HL-60 (cell line): ENCODE results near the gene ATP8B4.

Experiments used
- POLR2AphosphoS5 ChIP-seq: IDR thresholded peaks from 2 replicates; pipeline ENCODE4 v1.6.1; 2012; ENCODE audit warnings: low read depth
- TF ChIP-seq, protein P1 (sequence below): IDR thresholded peaks from one replicate; pipeline ENCODE4 v1.5.1; 2011; ENCODE audit warnings: low read length, control low read depth, inconsistent platforms; ENCODE audit not compliant: insufficient read depth

GRCh38 chr15:50057196-50057595, 61.8 kb downstream of the ATP8B4 start:
- TF ChIP-seq, protein P1, sequence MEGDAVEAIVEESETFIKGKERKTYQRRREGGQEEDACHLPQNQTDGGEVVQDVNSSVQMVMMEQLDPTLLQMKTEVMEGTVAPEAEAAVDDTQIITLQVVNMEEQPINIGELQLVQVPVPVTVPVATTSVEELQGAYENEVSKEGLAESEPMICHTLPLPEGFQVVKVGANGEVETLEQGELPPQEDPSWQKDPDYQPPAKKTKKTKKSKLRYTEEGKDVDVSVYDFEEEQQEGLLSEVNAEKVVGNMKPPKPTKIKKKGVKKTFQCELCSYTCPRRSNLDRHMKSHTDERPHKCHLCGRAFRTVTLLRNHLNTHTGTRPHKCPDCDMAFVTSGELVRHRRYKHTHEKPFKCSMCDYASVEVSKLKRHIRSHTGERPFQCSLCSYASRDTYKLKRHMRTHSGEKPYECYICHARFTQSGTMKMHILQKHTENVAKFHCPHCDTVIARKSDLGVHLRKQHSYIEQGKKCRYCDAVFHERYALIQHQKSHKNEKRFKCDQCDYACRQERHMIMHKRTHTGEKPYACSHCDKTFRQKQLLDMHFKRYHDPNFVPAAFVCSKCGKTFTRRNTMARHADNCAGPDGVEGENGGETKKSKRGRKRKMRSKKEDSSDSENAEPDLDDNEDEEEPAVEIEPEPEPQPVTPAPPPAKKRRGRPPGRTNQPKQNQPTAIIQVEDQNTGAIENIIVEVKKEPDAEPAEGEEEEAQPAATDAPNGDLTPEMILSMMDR: no peak
- TF ChIP-seq POLR2AphosphoS5: no peak
